Measurements from ENCODE around the gene LRCH1.

The LRCH1 gene

GRCh38 chr13:46560778-46561177, 7.8 kb downstream of the LRCH1 start:
- no peak for DNase-seq (ENCODE audit: low read depth)
- TF ChIP-seq CTCF (conservative IDR thresholded peaks at IDR 0.05; ENCODE audit: low read depth, low read length), result no peak
- H3K4me3 ChIP-seq (ENCODE audit: low read depth, low read length), result no peak overlapping the region

DNA sequence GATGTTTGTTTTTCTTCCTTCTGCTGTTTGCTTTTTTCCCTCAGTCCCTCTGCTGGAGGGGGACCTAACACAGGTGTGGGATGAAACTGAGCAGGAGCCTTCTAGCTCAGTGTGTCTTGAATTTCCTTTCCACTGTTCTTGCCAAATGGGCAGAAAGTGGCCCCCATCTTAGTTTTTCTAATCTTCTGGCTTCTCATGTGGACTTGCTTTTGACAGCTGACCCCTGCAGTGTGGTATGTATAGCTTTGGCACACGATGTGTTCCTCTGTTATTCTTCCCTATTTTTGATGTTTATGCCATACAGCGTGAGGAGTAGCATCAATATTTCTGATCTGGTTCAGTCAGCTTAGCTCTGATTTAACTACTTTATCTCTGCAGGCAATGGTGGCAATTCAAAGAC, 8.3 kb downstream of the LRCH1 start:
- no peak for DNase-seq (ENCODE audit: low read depth)
- H3K4me3 ChIP-seq (ENCODE audit: low read depth, low read length), result no peak overlapping the region
- no peak for TF ChIP-seq CTCF (conservative IDR thresholded peaks at IDR 0.05; ENCODE audit: low read depth, low read length)

GRCh38 chr13:46561691-46562090, 8.7 kb downstream of the LRCH1 start:
- no peak for TF ChIP-seq CTCF (conservative IDR thresholded peaks at IDR 0.05; ENCODE audit: low read depth, low read length)
- H3K4me3 ChIP-seq (ENCODE audit: low read depth, low read length), result no peak overlapping the region
- no peak for DNase-seq (ENCODE audit: low read depth)

GRCh38 chr13:46562152-46562551, 9.2 kb downstream of the LRCH1 start:
- no peak for TF ChIP-seq CTCF (conservative IDR thresholded peaks at IDR 0.05; ENCODE audit: low read depth, low read length)
- no peak for DNase-seq (ENCODE audit: low read depth)
- H3K4me3 ChIP-seq (ENCODE audit: low read depth, low read length), result no peak overlapping the region

GRCh38 chr13:46562581-46562980, 9.6 kb downstream of the LRCH1 start:
- DNase-seq (ENCODE audit: low read depth), result no peak
- TF ChIP-seq CTCF (conservative IDR thresholded peaks at IDR 0.05; ENCODE audit: low read depth, low read length), result no peak

GRCh38 chr13:46565808-46566750, 13.1 kb downstream of the LRCH1 start:
- no peak for DNase-seq (ENCODE audit: low read depth)

More at GRCh38 chr13:46562581-46562980, 9.6 kb downstream of the LRCH1 start:
- H3K4me3 ChIP-seq (ENCODE audit: low read depth, low read length), result no peak overlapping the region

More at GRCh38 chr13:46565808-46566750, 13.1 kb downstream of the LRCH1 start:
- no peak for TF ChIP-seq CTCF (conservative IDR thresholded peaks at IDR 0.05; ENCODE audit: low read depth, low read length)
- H3K4me3 ChIP-seq (ENCODE audit: low read depth, low read length), result no peak overlapping the region

Measured in choroid plexus epithelial cell (primary cell).